ENCODE results near the gene LRRTM2.

LRRTM2 gene

DNA sequence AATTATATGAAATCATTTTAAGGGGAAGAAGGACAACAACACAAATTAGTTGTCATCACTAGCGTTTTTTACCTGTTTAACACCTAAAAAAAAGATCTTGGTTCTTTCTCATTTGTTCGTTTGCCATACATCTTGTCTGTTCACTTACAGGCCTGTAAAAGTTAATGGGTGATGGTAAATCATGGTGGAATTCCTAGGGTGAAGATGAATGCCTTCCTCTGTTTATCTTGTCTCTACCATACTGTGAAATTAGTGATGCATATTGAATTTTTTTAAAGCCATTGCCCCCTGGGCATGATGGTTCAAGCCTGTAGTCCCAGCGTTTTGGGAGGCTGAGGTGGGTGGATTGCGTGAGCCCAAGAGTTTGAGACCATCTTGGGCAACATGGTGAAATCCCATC lies 46.6 kb downstream of the LRRTM2 start:
- H3K79me2 ChIP-seq (ENCODE audit: insufficient read depth, low read length) = no peaks in the 10 kb centered on the region
- H3K4me2 ChIP-seq (ENCODE audit: insufficient read depth, low read length) = no peak overlapping the region
- H3K27ac ChIP-seq (ENCODE audit: low read length) = no peak overlapping the region
- H3K27me3 ChIP-seq (ENCODE audit: insufficient read depth, low read length, poor library complexity) = no peaks in the 10 kb centered on the region
- no peak overlapping the region for H3K9ac ChIP-seq (ENCODE audit: low read depth, low read length)
- H3K9me3 ChIP-seq (ENCODE audit: insufficient read depth, low read length, severe bottlenecking) = no peaks in the 10 kb centered on the region
- ATAC-seq (ENCODE audit: insufficient read depth, low read depth) = no peak
- no peak for DNase-seq
- H4K20me1 ChIP-seq (ENCODE audit: insufficient read depth, low read length) = no peaks in the 10 kb centered on the region
- TF ChIP-seq CTCF (IDR thresholded peaks at IDR 0.05; ENCODE audit: borderline replicate concordance, extremely low read depth, low read length, poor library complexity, severe bottlenecking) = no peak
- TF ChIP-seq EZH2 (IDR thresholded peaks at IDR 0.05; ENCODE audit: borderline replicate concordance, low read depth, low read length, severe bottlenecking) = no peak
- no peaks in the 10 kb centered on the region for H3K36me3 ChIP-seq (ENCODE audit: insufficient read depth, low read length)
- peaks cover 30% of the 10 kb centered on the region for H3K4me1 ChIP-seq (ENCODE audit: insufficient read depth, low read length)
- H3K4me3 ChIP-seq (ENCODE audit: low read depth in 1 of 2, low read length in 2 of 2) = no peak overlapping the region
- H2AFZ ChIP-seq (ENCODE audit: low read depth, low read length) = no peak overlapping the region

GRCh38 chr5:138824924-138825863 lies 49.9 kb downstream of the LRRTM2 start:
- H3K79me2 ChIP-seq (ENCODE audit: insufficient read depth, low read length) = no peaks in the 10 kb centered on the region
- TF ChIP-seq EZH2 (IDR thresholded peaks at IDR 0.05; ENCODE audit: borderline replicate concordance, low read depth, low read length, severe bottlenecking) (no peak), CTCF (IDR thresholded peaks at IDR 0.05; ENCODE audit: borderline replicate concordance, extremely low read depth, low read length, poor library complexity, severe bottlenecking) (peak; percentile 78)
- no peak for DNase-seq
- H3K4me1 ChIP-seq (ENCODE audit: insufficient read depth, low read length) = peaks cover 10% of the 10 kb centered on the region
- H3K9ac ChIP-seq (ENCODE audit: low read depth, low read length) = no peak overlapping the region
- no peak overlapping the region for H2AFZ ChIP-seq (ENCODE audit: low read depth, low read length)
- no peaks in the 10 kb centered on the region for H4K20me1 ChIP-seq (ENCODE audit: insufficient read depth, low read length)
- H3K27me3 ChIP-seq (ENCODE audit: insufficient read depth, low read length, poor library complexity) = no peaks in the 10 kb centered on the region
- H3K4me2 ChIP-seq (ENCODE audit: insufficient read depth, low read length) = 0 out of 2 replicates have a peak overlapping the region, but pooled peaks have one; percentile 12
- H3K36me3 ChIP-seq (ENCODE audit: insufficient read depth, low read length) = no peaks in the 10 kb centered on the region
- peak; percentile 76 for ATAC-seq (ENCODE audit: insufficient read depth, low read depth)
- H3K4me3 ChIP-seq (ENCODE audit: low read depth in 1 of 2, low read length in 2 of 2) = no peak overlapping the region
- no peaks in the 10 kb centered on the region for H3K9me3 ChIP-seq (ENCODE audit: insufficient read depth, low read length, severe bottlenecking)
- H3K27ac ChIP-seq (ENCODE audit: low read length) = no peak overlapping the region

GRCh38 chr5:138824516-138824915 lies 50.6 kb downstream of the LRRTM2 start:
- H3K27ac ChIP-seq (ENCODE audit: low read length) = no peak overlapping the region
- H3K4me2 ChIP-seq (ENCODE audit: insufficient read depth, low read length) = no peak overlapping the region
- no peaks in the 10 kb centered on the region for H3K79me2 ChIP-seq (ENCODE audit: insufficient read depth, low read length)
- no peak overlapping the region for H2AFZ ChIP-seq (ENCODE audit: low read depth, low read length)
- TF ChIP-seq CTCF (IDR thresholded peaks at IDR 0.05; ENCODE audit: borderline replicate concordance, extremely low read depth, low read length, poor library complexity, severe bottlenecking) (no peak), EZH2 (IDR thresholded peaks at IDR 0.05; ENCODE audit: borderline replicate concordance, low read depth, low read length, severe bottlenecking) (no peak)
- H4K20me1 ChIP-seq (ENCODE audit: insufficient read depth, low read length) = no peaks in the 10 kb centered on the region
- H3K4me3 ChIP-seq (ENCODE audit: low read depth in 1 of 2, low read length in 2 of 2) = no peak overlapping the region
- no peaks in the 10 kb centered on the region for H3K27me3 ChIP-seq (ENCODE audit: insufficient read depth, low read length, poor library complexity)
- H3K4me1 ChIP-seq (ENCODE audit: insufficient read depth, low read length) = peaks cover 10% of the 10 kb centered on the region
- H3K9me3 ChIP-seq (ENCODE audit: insufficient read depth, low read length, severe bottlenecking) = no peaks in the 10 kb centered on the region
- no peak overlapping the region for H3K9ac ChIP-seq (ENCODE audit: low read depth, low read length)
- no peaks in the 10 kb centered on the region for H3K36me3 ChIP-seq (ENCODE audit: insufficient read depth, low read length)
- no peak for ATAC-seq (ENCODE audit: insufficient read depth, low read depth)
- no peak for DNase-seq
